ENCODE results near the gene FAN1.

GRCh38 chr15:30929982-30930381, 26.3 kb downstream of the FAN1 start:
- TF ChIP-seq EZH2 (IDR thresholded peaks at IDR 0.05; ENCODE audit: insufficient read depth, poor library complexity, severe bottlenecking): no peak
- no peak for TF ChIP-seq EZH2phosphoT487 (IDR thresholded peaks at IDR 0.05; ENCODE audit: insufficient read depth, low read depth)
